ENCODE measurements around the gene SCGB1D4. TPM values are rescaled to one million over a fixed set of nuclear protein-coding genes. Genes with fewer than 3 reads are reported as not detected.

The SCGB1D4 gene, protein sequence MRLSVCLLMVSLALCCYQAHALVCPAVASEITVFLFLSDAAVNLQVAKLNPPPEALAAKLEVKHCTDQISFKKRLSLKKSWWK
- not detected in 2 replicates for total RNA-seq

DNA sequence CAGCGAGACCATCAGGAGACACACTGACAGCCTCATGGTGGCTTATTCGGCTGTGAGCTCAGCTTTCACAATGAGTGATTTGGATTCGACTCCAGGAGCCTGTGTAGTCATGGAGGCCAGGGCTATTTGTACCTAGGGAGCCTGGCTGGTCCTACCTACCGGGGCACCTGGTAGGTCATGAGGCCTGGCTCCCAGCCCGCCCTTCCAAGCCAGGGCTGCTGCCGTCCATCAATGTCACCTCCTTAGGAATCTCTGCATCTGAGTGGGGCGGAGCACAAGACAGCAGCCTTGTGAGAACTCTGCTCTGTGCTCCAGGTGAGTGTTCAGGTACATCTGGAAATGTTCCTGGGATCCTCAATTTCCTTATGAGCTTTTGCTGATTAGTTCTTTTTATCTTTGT, at the start of gene SCGB1D4:
TSS of gene SCGB1D4 (minus strand) at position 101 of the 400 bp plus-strand sequence. CDS start at position 36, 65 bp downstream.

DNA sequence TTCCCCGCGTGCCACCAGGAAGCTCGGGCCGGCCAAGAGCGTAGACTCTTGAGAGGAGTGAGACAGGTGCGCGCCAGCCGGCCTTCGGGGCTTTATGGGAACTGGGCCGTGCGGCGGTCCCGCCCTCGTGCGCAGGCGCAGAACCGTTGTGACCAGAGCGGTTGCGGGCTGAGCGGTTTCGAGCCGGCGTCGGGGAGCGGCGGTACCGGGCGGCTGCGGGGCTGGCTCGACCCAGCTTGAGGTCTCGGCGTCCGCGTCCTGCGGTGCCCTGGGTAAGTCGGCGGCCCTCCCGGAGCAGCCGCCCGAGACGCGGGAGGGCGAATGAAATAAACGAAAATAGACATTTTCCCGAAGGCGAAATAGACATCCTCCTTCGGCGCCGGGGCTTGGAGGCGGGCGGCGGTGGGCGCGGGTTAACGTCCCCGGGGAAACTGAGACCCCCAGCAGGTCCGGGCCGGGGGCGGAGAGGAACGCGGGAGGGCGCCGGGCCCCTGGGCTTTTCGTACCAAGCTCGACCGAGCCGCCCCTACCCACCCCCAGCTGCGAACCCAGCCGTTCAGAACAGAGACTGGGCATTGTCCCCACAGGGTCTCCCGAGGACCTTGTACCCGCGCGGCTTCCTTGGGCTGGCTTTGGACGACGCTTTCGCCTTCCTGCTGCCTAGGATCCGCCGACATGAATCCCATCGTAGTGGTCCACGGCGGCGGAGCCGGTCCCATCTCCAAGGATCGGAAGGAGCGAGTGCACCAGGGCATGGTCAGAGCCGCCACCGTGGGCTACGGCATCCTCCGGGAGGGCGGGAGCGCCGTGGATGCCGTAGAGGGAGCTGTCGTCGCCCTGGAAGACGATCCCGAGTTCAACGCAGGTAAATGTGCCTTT, 38.7 kb upstream of the SCGB1D4 start, which contains the start of gene ASRGL1:
TSS of gene ASRGL1 (plus strand) at position 146 of the 879 bp plus-strand sequence. CDS start at position 676, 530 bp downstream.

DNA sequence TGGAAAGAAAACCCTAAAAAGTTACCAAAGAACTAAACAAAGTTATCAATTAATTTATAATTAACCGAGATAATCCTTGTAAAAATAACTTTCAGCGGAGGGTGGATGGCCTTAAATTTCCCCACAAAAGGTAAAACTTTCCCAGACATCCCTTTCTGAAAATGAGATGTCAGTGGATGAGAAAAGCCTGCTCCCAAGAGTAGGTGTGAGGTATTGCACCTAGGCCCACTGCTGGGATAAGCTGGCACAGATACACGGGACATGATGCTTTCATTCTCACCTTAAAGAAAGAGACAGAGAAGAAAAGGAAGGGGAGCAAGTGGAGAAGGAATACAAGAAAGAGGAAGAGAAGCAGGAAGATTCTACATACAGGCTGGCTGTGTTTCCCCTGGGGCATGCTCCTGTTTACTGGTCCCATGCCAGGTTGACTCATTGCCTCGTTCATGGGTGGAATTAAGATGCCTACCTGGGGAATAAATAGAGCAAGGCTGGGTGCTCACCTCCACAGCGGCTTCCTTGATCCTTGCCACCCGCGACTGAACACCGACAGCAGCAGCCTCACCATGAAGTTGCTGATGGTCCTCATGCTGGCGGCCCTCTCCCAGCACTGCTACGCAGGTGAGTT, 29.1 kb downstream of the SCGB1D4 start, which contains the start of gene SCGB2A2:
TSS of gene SCGB2A2 (plus strand) at position 505 of the 625 bp plus-strand sequence. CDS start at position 564, 59 bp downstream.

Other genes with a start within 250 kb of the SCGB1D4 start
- 7.9 and 9.3 TPM in 2 replicates for gene INCENP, start 175.1 kb downstream of the SCGB1D4 start, total RNA-seq
- not detected in 2 replicates for gene SCGB1D1, start 108.9 kb downstream of the SCGB1D4 start, total RNA-seq
- not detected in 2 replicates for gene SCGB2A1, start 90.4 kb downstream of the SCGB1D4 start, total RNA-seq
- not detected in 2 replicates for gene SCGB1D2, start 56.8 kb downstream of the SCGB1D4 start, total RNA-seq
- gene SCGB2A2, start 28.9 kb downstream of the SCGB1D4 start, total RNA-seq: not detected in 2 replicates
- 2.1 and 36.5 TPM in 2 replicates for gene ASRGL1, start 38.4 kb upstream of the SCGB1D4 start, total RNA-seq
- not detected in 2 replicates for gene SCGB1A1, start 120.0 kb upstream of the SCGB1D4 start, total RNA-seq
- 312 and 461 TPM in 2 replicates for gene AHNAK, start 247.7 kb upstream of the SCGB1D4 start, total RNA-seq